ENCODE results near the gene MACROD2. TPM values are rescaled to one million over a fixed set of nuclear protein-coding genes. Genes with fewer than 3 reads are reported as not detected.

The MACROD2 gene
- total RNA-seq, 1 experiment from 2014 or later, result 3.7 TPM

DNA sequence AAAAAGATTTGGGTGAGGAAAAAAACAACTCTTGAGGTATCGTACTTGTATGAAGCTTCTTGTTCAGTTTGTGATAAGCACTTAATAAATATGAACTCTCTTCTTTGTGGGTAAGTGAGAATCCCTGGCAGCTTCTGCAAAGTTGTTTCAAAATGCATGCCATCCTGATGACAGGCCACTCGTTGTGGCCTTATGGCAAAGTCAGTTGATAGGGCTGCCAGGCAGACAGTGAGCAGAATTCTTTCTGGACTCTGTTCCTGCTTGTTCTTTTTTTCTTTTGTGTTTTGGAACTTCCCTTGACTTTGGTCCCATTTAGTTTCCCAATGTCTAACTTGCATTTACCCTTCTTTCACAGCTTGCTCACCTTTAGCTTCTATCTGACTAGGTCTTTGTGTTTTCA lies 1325.6 kb downstream of the MACROD2 start:
- CTCF ChIA-PET, result no interaction called here
- H3K9me2 ChIP-seq (ENCODE audit: insufficient read depth), result no peaks in the 10 kb centered on the region
- H3K9ac ChIP-seq (ENCODE audit: low read length), result no peak overlapping the region
- no peaks in the 10 kb centered on the region for H4K20me1 ChIP-seq (ENCODE audit: insufficient read depth)
- TF ChIP-seq FOSL1 (IDR thresholded peaks at IDR 0.05; ENCODE audit: low read depth), result no peak
- no peak for TF ChIP-seq TCF7L2 (IDR thresholded peaks at IDR 0.05; ENCODE audit: borderline replicate concordance, extremely low read depth, insufficient read depth, insufficient read length)
- TF ChIP-seq, protein P1, sequence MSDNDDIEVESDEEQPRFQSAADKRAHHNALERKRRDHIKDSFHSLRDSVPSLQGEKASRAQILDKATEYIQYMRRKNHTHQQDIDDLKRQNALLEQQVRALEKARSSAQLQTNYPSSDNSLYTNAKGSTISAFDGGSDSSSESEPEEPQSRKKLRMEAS (IDR thresholded peaks at IDR 0.05), result no peak
- no peak for TF ChIP-seq ELF1 (IDR thresholded peaks at IDR 0.05; ENCODE audit: borderline replicate concordance, low read depth)
- no peak overlapping the region for H3K4me2 ChIP-seq (ENCODE audit: low read length)
- no peaks in the 10 kb centered on the region for H3K4me1 ChIP-seq (ENCODE audit: control insufficient read depth in 1 of 2, insufficient read depth in 2 of 2, low read length in 2 of 2)
- H3K27me3 ChIP-seq (ENCODE audit: insufficient read depth, low read length), result no peaks in the 10 kb centered on the region
- no peak overlapping the region for H2AFZ ChIP-seq (ENCODE audit: low read depth, low read length, poor library complexity, severe bottlenecking)
- DNase-seq (ENCODE audit: low read depth, low spot score) (no peak), ATAC-seq (no peak)
- H3K36me3 ChIP-seq (ENCODE audit: control insufficient read depth in 1 of 2, insufficient read depth in 2 of 2, low read length in 2 of 2), result no peaks in the 10 kb centered on the region
- intact Hi-C loops (cut with micrococcal nuclease), result no loop called here
- H3K4me3 ChIP-seq (replicated peaks in 1 of 2; ENCODE audit: low read depth in 1 of 2, low read length in 2 of 2), result no peak overlapping the region
- H3K9me3 ChIP-seq (ENCODE audit: control insufficient read depth in 1 of 2, insufficient read depth in 1 of 2, low read depth in 1 of 2, low read length in 2 of 2), result no peaks in the 10 kb centered on the region; a peak in 1 of 4 replicates
- POLR2A ChIA-PET, result no interaction called here
- H3K27ac ChIP-seq (ENCODE audit: low read depth, low read length), result no peak overlapping the region
- RAD21 ChIA-PET (ENCODE audit: low non-redundant PET in 1 of 2, low total read pairs in 2 of 2, uncharacterized antibody in 2 of 2, unreplicated experiment in 2 of 2), result no interaction called here
- no peaks in the 10 kb centered on the region for H3K79me2 ChIP-seq (ENCODE audit: insufficient read depth, low read length)
- BruUV-seq (replicated peaks), result no TSS peak

DNA sequence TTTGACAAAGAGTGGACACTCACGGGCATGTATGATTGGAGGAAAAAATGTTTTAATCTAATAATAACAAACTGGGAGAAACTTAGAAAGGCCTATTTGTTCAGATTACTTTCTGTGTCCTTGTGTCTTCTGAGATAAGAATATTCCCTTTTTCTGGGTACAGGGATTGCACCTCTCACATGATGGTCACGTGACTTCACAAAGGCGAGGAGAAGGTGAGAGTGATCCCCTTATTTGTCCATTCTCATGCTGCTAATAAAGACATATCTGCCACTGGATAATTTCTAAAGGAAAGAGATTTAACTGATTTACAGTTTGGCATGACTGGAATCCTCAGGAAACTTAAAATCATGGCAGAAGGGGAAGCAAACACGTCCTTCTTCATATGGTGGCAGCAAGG lies 1331.8 kb downstream of the MACROD2 start:
- POLR2A ChIA-PET, result no interaction called here
- BruUV-seq (replicated peaks), result no TSS peak
- no peak overlapping the region for H2AFZ ChIP-seq (ENCODE audit: low read depth, low read length, poor library complexity, severe bottlenecking)
- TF ChIP-seq POLR2A (IDR thresholded peaks at IDR 0.05; ENCODE audit: borderline replicate concordance, extremely low read depth, insufficient read depth, insufficient read length), result no peak
- TF ChIP-seq SP1 (IDR thresholded peaks at IDR 0.05; ENCODE audit: low read depth), result no peak
- no peak for TF ChIP-seq ZFX (IDR thresholded peaks at IDR 0.05)
- no peak for TF ChIP-seq ZNF274 (IDR thresholded peaks at IDR 0.05; ENCODE audit: low read depth, low read length)
- no peaks in the 10 kb centered on the region for H3K79me2 ChIP-seq (ENCODE audit: insufficient read depth, low read length)
- no peaks in the 10 kb centered on the region for H3K27me3 ChIP-seq (ENCODE audit: insufficient read depth, low read length)
- no peaks in the 10 kb centered on the region for H3K36me3 ChIP-seq (ENCODE audit: control insufficient read depth in 1 of 2, insufficient read depth in 2 of 2, low read length in 2 of 2)
- H3K27ac ChIP-seq (ENCODE audit: low read depth, low read length), result no peak overlapping the region
- no peak overlapping the region for H3K4me2 ChIP-seq (ENCODE audit: low read length)
- RAD21 ChIA-PET (ENCODE audit: low non-redundant PET in 1 of 2, low total read pairs in 2 of 2, uncharacterized antibody in 2 of 2, unreplicated experiment in 2 of 2), result no interaction called here
- ATAC-seq, result no peak
- H3K9ac ChIP-seq (ENCODE audit: low read length), result no peak overlapping the region
- no peak for DNase-seq (ENCODE audit: low read depth, low spot score)
- H3K4me1 ChIP-seq (ENCODE audit: control insufficient read depth in 1 of 2, insufficient read depth in 2 of 2, low read length in 2 of 2), result no peaks in the 10 kb centered on the region
- CTCF ChIA-PET, result no interaction called here
- intact Hi-C loops (cut with micrococcal nuclease), result no loop called here
- H3K9me2 ChIP-seq (ENCODE audit: insufficient read depth), result no peaks in the 10 kb centered on the region
- H3K9me3 ChIP-seq (ENCODE audit: control insufficient read depth in 1 of 2, insufficient read depth in 1 of 2, low read depth in 1 of 2, low read length in 2 of 2), result no peaks in the 10 kb centered on the region; a peak in 2 of 4 replicates
- no peaks in the 10 kb centered on the region for H4K20me1 ChIP-seq (ENCODE audit: insufficient read depth)
- H3K4me3 ChIP-seq (replicated peaks in 1 of 2; ENCODE audit: low read depth in 1 of 2, low read length in 2 of 2), result no peak overlapping the region

Measured in HCT116 (cell line).